HepG2 (cell line): Measurements from ENCODE around the gene C5orf24. TPM values are rescaled to one million over a fixed set of nuclear protein-coding genes. Genes with fewer than 3 reads are reported as not detected.

Experiments
- ARNT2 ChIP-seq: sonication (generic); formaldehyde crosslinking; IDR thresholded peaks from 2 replicates; pipeline ENCODE4 v1.8.0; 2022; ENCODE audit warnings: mild to moderate bottlenecking, low read depth, missing genetic modification reagents, moderate library complexity
- CCAR2 ChIP-seq: fragments of 200-400 bp; formaldehyde crosslinking; optimal IDR thresholded peaks from 2 replicates; pipeline ENCODE3; 2018; ENCODE audit warnings: low read depth, mild to moderate bottlenecking, low read length, moderate library complexity
- GTF3A ChIP-seq: sonication (generic); formaldehyde crosslinking; conservative IDR thresholded peaks from 2 replicates; pipeline ENCODE4 v1.4.0; 2020; ENCODE audit warnings: mild to moderate bottlenecking, missing genetic modification reagents
- HHEX ChIP-seq: IDR thresholded peaks from 2 replicates; pipeline ENCODE4 v1.6.1; 2016; ENCODE audit warnings: control low read depth
- HOXA5 ChIP-seq: sonication (generic); formaldehyde crosslinking; IDR thresholded peaks from 2 replicates; pipeline ENCODE4 v1.4.0; 2020; ENCODE audit warnings: missing genetic modification reagents
- KDM4B ChIP-seq: sonication (generic); formaldehyde crosslinking; IDR thresholded peaks from 2 replicates; pipeline ENCODE4 v1.4.0; 2020; ENCODE audit warnings: missing genetic modification reagents
- MYC ChIP-seq: sonication (generic); formaldehyde crosslinking; IDR thresholded peaks from 2 replicates; pipeline ENCODE4 v1.9.0; 2021; ENCODE audit warnings: missing genetic modification reagents, borderline replicate concordance
- PCBP2 ChIP-seq: fragments of 200-400 bp; formaldehyde crosslinking; optimal IDR thresholded peaks from 2 replicates; pipeline ENCODE3; 2018; ENCODE audit warnings: low read length, low read depth; ENCODE audit not compliant: poor library complexity, severe bottlenecking
- PHF8 ChIP-seq: sonication (generic); formaldehyde crosslinking; IDR thresholded peaks from 2 replicates; pipeline ENCODE4 v1.5.0; 2020; ENCODE audit warnings: missing genetic modification reagents
- POGK ChIP-seq: sonication (generic); formaldehyde crosslinking; conservative IDR thresholded peaks from 2 replicates; pipeline ENCODE4 v1.8.0; 2022; ENCODE audit warnings: mild to moderate bottlenecking, moderate library complexity, missing genetic modification reagents
- SNAPC2 ChIP-seq: sonication (generic); formaldehyde crosslinking; IDR thresholded peaks from 2 replicates; pipeline ENCODE4 v1.8.1; 2022; ENCODE audit warnings: mild to moderate bottlenecking, missing genetic modification reagents
- ZFP1 ChIP-seq: IDR thresholded peaks from 2 replicates; pipeline ENCODE4 v1.6.1; 2016
- ZFP36L2 ChIP-seq: sonication (generic); formaldehyde crosslinking; IDR thresholded peaks from 2 replicates; pipeline ENCODE4 v1.4.0; 2020; ENCODE audit warnings: missing genetic modification reagents
- ZHX2 ChIP-seq, 2 experiments: sonication (generic) in 1 of 2; formaldehyde crosslinking in 1 of 2; IDR thresholded peaks; 2 replicates each; pipeline versions ENCODE4 v1.6.1 to v1.9.0; 2014 to 2022; ENCODE audit warnings: antibody characterized with exemption in 1 of 2, borderline replicate concordance in 1 of 2, inconsistent platforms in 1 of 2, low read depth in 1 of 2, missing genetic modification reagents in 1 of 2
- ZNF180 ChIP-seq: sonication (generic); formaldehyde crosslinking; IDR thresholded peaks from 2 replicates; pipeline ENCODE4 v1.4.0; 2020; ENCODE audit warnings: low read depth, missing genetic modification reagents, borderline replicate concordance
- ZNF414 ChIP-seq: sonication (generic); formaldehyde crosslinking; IDR thresholded peaks from 2 replicates; pipeline ENCODE4 v1.5.0; 2020; ENCODE audit warnings: missing genetic modification reagents
- ZNF501 ChIP-seq: sonication (generic); formaldehyde crosslinking; IDR thresholded peaks from 2 replicates; pipeline ENCODE4 v1.5.1; 2020; ENCODE audit warnings: mild to moderate bottlenecking, moderate library complexity, missing genetic modification reagents
- ZNF556 ChIP-seq: sonication (generic); formaldehyde crosslinking; IDR thresholded peaks from 2 replicates; pipeline ENCODE4 v1.4.0; 2020; ENCODE audit warnings: mild to moderate bottlenecking, missing genetic modification reagents, borderline replicate concordance
- ZNF607 ChIP-seq: sonication (generic); formaldehyde crosslinking; IDR thresholded peaks from 2 replicates; pipeline ENCODE4 v1.5.1; 2020; ENCODE audit warnings: missing genetic modification reagents, mild to moderate bottlenecking, borderline replicate concordance
- polyA plus RNA-seq, 8 experiments: library from polyadenylated mRNA; depleted of rRNA in 3 of 8; stranded (reverse) in 7 of 8; unstranded in 1 of 8; fragments of >200 nt; fragmentation: Illumina TruSeq in 4 of 8; extraction: Trizol in 4 of 8; gene quantifications; 2 replicates each; pipeline versions ENCODE4 v1.2.1 to v1.2.3, GENCODE V29; 2011 to 2016; ENCODE audit warnings: low read depth in 4 of 8, missing spikeins in 1 of 8, mixed read lengths in 1 of 8; ENCODE audit not compliant: insufficient read depth in 1 of 8
- total RNA-seq, 5 experiments: library from RNA; depleted of rRNA; stranded (reverse); fragments of >200 nt; fragmentation: Illumina TruSeq; extraction: Trizol; gene quantifications; 2 replicates each; pipeline ENCODE4 v1.2.3, GENCODE V29; 2016; ENCODE audit warnings: low read depth in 1 of 5

Gene C5orf24
- total and polyA plus RNA-seq, 2 of the 13 experiments (the other 11 are each of a cell fraction or from before 2014, with no cell fraction given) = 34.6 to 41.5 TPM

- TF ChIP-seq ZHX2 (IDR thresholded peaks at IDR 0.05; ENCODE audit: low read depth) (peak; percentile 98), ZHX2 (CRISPR knock-in tag; IDR thresholded peaks at IDR 0.05; ENCODE audit: borderline replicate concordance) (peak; percentile 41; the same call in 1 of the 2 replicates), ARNT2 (peak; percentile 90), ZNF180 (no peak), ZFP1 (CRISPR knock-in tag) (peak; percentile 49; the same call in 1 of the 2 replicates), ZNF607 (peak; percentile 65; the same call in 1 of the 2 replicates), KDM4B (CRISPR knock-in tag) (peak; percentile 74; the same call in 1 of the 2 replicates), HOXA5 (peak; percentile 90; the same call in 1 of the 2 replicates), ZNF414 (peak; percentile 79; the same call in 1 of the 2 replicates), SNAPC2 (peak; percentile 61; the same call in 1 of the 2 replicates), CCAR2 (no peak), HHEX (CRISPR knock-in tag) (no peak), POGK (peak; percentile 99), GTF3A (CRISPR knock-in tag) (0 out of 2 replicates have a peak, but pooled peaks have one; percentile 6), PCBP2 (no peak), MYC (CRISPR knock-in tag) (peak; percentile 93), PHF8 (CRISPR knock-in tag) (peak; percentile 99), ZNF556 (peak; percentile 95), ZFP36L2 (CRISPR knock-in tag) (no peak), ZNF501 (CRISPR knock-in tag) (peak; percentile 53; the same call in 1 of the 2 replicates)
Observed at GRCh38 chr5:134873987-134874830, 28.4 kb downstream of the C5orf24 start, which contains the start of gene TXNDC15 (continued).
